Amygdala (tissue), 56 donors: Measurements from ENCODE around the gene ADGRG1.
A peak's percentile ranks its signal among the peaks of the same experiment; 100 is the strongest.

Experiments used
- DNase-seq, 56 donors: peaks; one replicate each; lab custom pipeline; 2025; lab: John Stamatoyannopoulos, UW

Gene ADGRG1

DNA sequence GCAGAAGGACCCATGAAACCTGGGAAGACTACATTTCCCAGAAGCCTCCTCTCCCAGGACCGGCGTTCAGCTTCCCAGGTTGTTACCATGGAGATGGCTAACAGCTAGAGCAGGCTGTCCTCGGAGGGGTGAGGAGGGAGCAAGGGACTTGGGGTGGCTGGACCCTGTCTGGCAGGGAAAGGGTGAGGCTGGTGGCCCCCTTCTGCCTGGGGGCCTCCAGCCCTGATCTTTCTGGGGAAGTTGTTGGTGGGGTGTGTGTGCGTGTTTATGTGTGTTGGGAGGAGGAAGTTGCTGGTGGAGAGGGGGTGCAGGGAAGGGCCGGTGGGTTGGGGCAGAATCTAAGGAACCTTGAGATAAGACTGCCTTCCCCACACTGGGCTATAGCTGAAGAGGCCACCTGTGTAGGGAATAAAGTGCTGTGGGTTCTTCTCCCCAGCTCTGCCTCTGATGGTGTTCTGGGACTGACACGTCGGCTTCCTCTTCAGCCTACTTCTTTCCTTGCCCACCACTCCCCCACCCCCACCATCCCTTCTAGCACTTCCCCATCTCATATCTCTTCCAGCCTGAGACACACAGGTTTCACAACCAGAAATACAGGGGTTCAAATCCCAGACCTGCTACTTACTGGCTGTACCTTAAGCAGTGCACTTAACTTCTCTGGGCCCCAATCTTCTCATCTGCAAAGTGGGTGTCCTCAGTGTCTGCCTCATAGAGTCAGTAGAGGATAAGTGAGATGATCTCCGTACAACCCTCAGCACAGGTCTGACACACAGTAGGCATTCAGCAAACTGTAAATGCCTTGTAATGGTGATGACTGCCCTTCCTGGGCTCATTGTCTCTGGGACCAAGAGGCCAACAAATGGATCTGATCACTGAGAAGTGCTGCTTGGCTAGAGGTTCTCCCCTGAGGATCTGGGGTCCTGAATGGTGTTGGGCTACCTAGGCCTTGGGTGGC is 66.6 kb downstream of the ADGRG1 start, which contains the start of gene DRC7:
DRC7 (plus strand) TSS at position 82 of the 955 bp plus-strand sequence. CDS start 3,144 bp downstream, outside the sequence.
- peak in 45 of 56 donors; percentile 5 to 68 (median 30) for DNase-seq

DNA sequence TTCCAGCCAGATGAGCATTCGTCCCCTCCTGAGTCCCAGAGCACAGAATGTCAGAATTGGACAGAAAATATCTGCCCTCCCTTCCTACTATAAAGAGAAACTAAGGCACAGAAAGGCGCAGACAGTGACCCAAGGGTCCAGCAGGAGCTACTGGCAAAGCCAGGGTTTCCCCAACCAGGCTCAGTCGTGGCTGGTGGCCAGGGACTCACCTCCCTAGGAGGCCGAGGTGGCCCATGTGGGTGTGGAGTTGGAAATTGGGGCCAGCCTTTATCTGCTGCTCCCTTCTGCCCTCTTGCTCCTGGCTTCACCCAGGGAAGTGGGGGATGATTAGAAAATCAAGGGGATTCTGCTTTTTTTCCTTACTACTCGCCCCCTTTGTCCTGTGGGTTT is 67.2 kb downstream of the ADGRG1 start:
- DNase-seq, result no peak

DNA sequence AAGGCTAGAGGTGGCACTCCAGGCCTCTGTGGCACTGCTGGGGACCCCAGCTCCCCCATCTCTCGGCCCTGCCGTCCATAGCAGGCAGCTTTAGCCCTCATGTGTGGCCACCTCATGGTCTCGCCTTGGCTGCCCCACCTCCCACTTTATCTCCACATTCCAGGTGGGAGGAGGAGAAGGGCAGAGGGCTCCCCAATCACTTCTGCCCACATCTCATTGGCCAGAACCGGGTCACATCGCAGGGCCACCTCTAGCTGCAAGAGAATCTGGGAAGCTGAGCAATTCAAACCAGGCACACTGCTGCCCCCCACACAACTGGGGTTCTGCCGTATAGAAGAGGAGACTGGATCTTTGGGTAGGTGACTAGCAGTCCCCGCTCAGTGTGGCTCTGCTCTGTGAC is 67.8 kb downstream of the ADGRG1 start:
- DNase-seq, result no peak

DNA sequence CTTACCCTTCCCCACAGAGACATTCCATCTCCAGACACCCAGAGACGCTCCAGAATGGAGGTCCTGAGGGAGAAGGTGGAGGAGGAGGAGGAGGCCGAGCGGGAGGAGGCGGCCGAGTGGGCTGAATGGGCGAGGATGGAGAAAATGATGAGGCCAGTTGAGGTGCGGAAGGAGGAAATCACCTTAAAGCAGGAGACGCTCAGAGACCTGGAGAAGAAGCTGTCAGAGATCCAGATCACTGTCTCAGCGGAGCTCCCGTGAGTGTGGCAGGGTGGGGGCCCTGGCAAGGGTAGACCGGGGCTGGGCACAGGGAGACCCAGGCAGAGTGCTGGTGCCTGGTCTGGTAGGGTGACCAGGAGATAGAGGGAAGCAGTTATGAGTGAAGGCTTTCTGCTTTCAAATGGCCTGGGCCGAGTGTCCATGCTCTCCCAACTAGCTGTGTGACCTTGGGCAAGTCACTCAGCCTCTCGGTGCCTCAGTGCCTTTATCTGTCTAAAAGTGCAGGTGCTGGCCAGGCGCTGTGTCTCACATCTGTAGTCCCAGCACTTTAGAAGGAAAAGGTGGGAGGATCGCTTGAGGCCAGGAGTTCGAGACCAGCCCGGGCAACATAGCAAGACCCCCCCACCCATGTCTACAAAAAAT is 69.6 kb downstream of the ADGRG1 start:
- no peak for DNase-seq

DNA sequence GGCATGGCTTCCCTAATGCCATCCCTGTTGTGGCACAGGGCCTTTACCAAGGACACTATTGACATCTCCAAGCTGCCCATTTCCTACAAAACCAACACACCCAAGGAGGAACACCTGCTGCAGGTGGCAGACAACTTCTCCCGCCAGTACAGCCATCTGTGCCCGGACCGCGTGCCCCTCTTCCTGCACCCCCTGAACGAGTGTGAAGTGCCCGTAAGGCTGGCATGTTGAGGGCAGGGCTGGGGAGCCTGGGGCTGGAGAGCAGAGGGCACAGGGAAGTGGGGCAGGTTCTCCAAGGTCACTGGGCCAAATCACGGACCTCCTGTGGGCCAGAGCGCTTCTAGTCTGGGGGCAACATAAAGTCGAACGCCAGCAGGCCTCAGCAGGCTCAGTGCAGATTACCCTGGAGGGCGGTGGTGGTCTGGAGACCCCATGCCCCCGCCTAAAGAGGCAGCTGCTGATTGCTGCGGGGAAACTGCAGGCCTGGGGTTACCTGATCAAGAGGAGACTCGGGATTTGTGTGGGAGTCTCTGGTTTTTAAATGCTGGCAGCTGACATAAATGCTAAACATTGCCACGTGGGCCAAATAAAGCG is 70.5 kb downstream of the ADGRG1 start:
- DNase-seq, result no peak

DNA sequence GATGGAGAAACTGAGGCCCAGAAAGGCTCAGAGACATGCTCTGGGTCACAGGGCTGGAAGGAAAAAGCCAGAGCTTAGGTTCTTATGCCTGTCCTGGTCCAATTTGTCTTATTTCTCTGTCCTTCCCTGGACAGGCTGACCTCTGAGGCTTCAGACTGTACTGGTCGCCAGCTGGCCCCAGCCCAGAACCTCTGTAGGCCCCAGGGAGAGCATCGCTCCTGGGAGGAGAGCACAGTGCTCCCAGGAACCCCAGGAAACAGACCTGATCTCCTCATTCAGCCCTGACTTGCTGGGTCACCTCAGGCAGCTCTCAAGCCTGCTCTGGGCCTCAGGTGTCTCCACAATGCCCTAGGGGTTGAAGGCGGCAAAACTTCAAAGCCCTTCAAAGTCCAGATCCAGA is 71.1 kb downstream of the ADGRG1 start:
- DNase-seq, result no peak

DNA sequence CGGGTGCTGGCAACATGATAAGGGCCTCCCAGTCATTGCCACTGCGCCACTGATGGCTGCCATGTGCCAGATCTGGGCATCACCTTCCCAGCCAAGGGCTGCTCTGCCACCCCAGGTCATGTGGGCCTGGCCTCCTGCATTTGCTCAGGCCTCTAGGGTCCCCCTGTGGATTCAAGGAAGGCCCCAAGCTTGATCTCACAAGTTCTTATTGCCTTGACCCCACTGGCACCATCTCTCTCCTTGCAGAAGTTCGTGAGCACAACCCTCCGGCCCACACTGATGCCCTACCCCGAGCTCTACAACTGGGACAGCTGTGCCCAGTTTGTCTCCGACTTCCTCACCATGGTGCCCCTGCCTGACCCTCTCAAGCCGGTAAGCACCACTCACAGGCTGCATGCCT is 71.5 kb downstream of the ADGRG1 start:
- DNase-seq, result no peak

DNA sequence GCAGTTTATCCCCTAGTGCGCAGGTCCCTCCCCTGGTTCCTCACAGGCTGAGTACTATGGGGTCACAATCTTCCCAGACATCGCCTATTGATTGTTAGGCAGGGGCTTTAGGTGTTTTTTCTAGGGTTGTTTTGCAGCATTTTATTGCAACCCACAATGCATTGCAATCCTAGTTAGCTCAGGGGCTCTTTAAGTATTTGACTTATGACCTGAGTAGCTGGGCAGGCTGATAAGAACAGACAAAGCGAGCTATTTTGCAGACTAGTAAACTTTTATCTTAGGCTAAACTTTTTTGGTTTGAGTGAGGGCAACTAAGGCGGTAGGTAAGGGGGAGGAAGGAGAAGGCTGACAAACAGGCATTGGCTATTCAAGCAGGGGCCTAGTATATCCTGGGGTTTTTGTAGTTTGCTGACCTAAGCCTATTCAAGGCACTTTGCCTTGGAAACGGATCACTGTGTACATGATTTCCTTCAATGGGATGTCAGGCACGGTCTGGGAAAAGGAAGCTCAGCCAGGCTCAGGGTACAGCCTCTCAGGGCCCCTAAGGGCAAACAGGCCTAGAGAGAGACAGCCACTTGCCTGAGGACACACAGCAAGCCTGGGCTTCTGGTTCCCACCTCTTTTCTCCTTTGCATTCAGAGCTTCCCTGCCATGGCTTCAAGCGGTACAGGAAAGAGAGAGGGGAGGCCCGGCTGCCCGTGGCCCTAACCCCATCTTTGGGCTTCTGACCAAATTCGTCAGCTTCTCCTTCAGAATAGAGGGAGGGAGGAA is 72.5 kb downstream of the ADGRG1 start:
- DNase-seq, result no peak

DNA sequence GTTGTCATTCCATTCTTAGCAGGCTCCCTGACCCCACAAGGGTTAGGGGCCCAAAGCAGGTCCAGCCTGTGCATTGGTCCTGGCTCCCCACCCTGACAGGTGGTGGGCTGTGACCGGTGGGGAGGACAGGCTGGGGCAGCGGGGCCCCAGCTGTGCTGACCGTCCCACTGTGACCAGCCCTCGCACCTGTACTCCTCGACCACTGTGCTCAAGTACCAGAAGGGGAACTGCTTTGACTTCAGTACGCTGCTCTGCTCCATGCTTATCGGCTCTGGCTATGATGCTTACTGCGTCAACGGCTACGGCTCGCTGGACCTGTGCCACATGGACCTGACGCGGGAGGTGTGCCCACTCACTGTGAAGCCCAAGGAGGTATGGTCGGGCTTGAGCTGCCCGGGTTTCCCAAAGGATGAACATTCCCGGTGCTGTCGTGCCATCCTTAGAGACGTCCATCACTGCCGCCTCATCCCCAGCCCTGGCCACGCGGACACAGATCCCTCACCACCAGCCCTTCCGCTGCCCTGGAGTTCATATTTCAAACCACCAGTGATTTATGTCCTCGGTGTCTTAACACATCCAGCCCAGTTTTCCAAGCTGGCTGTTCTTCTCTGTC is 73.4 kb downstream of the ADGRG1 start:
- DNase-seq, result no peak

DNA sequence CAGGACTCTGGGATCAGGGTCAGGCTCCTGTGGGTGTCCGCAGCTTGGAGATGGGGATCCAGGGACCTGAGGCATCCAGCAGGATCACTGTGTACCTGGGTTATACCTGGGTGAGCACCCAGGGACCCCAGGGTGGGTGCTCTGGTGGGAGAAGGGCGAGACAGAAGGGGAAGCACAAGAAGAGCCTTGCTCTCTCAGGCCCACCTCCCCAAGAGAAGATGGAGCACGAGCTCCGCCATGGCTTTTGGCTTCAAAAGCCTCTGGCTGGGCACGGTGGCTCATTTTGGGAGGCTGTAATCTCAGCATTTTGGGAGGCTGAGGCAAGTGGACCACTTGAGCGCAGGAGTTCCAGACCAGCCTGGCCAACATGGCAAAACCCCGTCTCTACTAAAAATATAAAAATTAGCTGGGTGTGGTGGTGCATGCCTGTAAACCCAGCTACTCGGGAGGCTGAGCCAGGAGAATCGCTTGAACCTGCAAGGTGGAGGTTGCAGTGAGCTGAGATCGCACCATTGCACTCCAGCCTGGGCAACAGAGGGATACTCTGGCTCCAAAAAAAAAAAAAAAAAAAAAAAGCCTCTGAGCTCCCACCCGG is 75.1 kb downstream of the ADGRG1 start:
- DNase-seq, result no peak

DNA sequence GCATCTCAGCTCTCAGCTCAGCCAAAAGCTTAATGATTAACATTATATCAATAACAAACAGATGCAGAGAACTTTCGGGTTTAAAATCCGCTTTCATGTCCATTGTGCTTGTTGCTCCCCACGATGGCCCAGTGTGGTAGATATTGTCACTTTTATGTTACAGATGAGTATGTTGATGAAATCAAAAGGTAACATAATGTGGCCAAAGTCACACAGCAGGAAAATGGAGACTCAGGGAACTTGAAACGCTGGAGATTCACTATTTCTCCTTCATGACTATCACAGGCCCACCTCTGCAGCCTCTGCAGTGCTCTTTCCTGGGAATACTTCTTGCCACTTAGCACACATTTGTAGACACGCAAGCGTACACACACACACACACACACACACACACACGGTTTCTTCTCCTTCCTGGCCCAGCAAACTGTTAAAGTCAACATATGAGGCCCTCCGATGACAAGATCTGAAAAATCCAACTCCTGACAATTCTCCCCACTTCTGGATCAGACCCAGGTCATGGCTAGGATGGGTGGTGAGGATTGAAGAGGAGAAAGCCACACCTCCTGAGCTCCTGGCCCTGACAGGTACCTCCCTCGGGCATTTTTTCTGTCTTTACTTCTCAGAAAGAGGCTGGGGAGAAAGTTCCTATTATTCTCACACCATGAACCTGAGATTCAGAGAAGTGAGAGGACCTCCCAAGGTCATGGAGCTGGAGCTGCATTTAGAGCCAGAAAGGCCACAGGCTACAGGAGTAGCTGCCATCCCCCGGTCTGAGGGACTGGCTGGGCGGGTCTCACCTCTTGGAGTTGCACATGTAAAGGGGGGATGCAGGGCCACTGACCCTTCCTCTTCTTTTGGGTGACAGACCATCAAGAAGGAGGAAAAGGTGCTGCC is 75.8 kb downstream of the ADGRG1 start:
- no peak for DNase-seq

DNA sequence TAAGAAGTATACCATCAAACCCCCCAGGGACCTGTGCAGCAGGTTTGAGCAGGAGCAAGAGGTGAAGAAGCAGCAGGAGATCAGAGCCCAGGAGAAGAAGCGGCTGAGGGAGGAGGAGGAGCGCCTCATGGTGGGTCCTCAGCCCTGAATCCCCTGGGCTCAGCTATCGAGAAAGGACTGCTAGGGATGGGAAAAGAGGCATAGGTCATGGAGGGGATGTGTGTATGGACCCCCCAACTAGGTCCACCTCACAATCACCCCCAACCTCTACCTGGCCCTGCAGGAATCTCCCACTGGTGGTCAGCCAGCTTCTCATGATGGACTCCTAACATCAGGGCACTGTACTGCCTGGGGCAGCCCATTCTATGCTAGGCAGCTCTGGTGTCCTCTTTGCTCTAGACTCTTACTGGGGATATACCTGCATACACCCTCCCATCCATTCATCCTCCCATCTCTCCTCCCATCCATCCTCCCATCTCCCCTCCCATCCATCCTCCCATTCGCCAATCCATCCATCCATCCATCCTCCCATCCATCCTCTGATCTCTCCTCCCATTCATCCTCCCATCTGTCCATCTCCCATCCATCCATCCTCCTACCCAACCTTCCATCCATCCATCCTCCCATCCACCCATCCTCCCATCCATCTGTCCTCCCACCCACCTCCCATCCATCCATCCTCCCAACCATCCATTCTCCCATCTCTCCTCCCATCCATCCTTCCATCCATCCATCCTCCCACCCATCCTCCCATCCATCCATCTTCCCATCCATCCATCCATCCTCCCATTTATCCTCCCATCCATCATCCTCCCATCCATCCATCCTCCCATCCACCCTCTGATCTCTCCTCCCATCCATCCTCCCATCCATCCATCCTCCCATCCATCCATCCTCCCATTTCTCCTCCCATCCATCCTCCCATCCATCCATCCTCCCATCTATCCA is 76.7 kb downstream of the ADGRG1 start:
- no peak for DNase-seq

DNA sequence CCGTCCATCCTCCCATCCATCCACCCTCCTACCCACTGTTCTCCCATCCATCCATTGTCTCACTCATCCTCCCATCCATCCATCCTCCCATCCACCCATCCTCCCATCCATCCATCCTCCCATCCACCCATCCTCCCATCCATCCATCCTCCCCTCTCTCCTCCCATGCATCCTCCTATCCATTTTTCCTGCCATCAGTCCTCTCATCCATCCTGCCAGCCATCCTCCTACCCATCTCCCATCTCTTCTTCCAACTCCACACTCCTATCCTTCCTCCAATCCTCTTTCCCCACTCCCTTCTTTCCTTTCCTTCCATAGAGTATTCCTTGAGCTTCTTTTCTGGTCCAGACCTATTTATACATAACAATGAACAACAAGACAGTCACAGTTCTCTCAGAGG is 78.3 kb downstream of the ADGRG1 start:
- no peak for DNase-seq

DNA sequence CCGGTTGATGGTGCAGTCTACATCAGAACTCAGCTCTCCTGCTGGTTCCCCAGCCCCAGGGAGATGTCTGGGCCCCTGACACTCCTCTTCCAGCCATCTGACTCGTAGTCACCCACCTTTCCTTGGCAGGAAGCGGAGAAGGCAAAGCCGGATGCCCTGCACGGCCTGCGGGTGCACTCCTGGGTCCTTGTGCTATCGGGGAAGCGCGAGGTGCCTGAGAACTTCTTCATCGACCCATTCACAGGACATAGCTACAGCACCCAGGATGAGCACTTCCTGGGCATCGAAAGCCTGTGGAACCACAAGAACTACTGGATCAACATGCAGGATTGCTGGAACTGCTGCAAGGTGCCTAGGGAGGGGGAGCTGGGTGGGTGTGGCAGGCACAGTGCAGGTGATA is 78.9 kb downstream of the ADGRG1 start:
- no peak for DNase-seq

DNA sequence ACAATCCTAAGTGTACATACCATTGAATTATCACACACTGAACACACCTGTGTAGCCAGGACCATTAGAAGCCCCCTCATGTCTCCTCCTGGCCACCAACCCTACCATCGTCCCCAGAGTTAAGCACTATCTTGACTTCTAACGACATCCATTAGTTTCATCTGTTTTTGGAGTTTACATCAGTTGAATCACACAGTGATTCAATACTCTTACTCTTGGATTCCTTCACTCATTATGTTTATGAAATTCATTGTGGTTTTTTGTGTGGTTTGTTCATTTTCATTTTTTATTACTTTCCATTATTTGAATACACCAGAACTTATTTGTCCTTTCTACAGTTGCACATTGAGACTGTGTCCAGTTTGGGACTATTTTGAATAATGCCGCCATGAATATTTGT is 79.7 kb downstream of the ADGRG1 start:
- no peak for DNase-seq

DNA sequence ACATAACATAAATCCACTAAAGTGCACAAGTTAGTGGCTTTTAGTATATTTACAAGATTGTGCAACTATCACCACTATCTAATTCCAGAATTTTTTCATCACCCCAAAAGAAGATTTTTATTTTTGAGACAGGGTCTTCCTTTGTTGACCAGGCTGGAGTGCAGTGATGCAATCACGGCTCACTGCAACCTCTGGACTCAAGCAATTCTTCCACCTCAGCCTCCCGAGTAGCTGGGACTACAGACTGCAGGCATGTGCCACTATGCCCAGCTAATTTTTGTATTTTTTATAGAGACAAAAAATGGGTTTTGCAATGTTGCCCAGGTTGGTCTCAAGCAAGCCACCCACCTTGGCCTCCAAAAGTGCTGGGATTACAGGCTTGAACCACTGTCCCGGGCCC is 81.2 kb downstream of the ADGRG1 start:
- no peak for DNase-seq

DNA sequence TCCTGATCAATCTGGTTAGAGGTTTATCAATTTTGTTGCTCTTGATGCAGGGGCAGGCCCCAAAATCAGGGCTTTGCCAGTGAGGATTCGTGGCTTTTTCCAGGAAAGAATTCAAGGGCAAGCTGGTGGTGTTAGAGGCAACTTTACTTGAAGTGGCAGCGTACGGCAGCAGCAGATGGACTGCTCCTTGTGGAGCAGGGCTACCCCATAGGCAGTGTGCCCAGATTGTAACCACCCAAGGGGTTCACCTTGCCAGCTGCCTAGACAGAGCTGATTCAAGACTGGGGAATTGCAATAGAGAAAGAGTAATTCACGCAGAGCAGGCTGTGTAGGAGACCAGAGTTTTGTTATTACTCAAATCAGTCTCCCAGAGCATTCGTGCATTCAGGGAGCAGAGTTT is 82.9 kb downstream of the ADGRG1 start:
- no peak for DNase-seq

DNA sequence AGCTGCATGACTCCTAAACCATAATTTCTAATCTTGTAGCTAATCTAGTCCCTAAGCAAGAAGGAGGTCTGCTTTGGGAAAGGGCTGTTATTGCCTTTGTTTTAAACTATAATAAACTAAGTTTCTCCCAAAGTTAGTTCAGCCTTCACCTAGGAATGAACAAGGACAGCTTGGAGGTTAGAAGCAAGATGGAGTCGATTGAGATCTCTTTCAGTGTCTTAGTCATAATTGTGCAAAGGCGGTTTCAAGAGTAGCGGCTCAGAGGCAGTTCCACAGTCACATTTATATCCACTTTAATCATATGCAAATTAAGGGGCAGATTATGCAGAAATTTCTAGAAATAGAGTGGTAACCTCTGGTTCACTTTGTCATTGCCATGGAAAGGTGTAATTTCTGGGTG is 83.6 kb downstream of the ADGRG1 start:
- no peak for DNase-seq
